H1 (cell line): ENCODE results near the gene RREB1. TPM values are rescaled to one million over a fixed set of nuclear protein-coding genes. Genes with fewer than 3 reads are reported as not detected.
A peak's percentile ranks its signal among the peaks of the same experiment; 100 is the strongest.

Experiments used
- CTCF ChIA-PET: fragments of 300-600 bp; sonication (Branson Sonifier 250); formaldehyde crosslinking; loops from one replicate; lab custom pipeline; 2021; ENCODE audit not compliant: partially characterized antibody; lab: Charles Lee
- POLR2A ChIA-PET: fragments of 300-600 bp; sonication (Branson Sonifier 250); formaldehyde crosslinking; loops from one replicate; lab custom pipeline; 2021; ENCODE audit warnings: inconsistent platforms; ENCODE audit not compliant: partially characterized antibody; lab: Charles Lee
- DNase-seq, 2 experiments: peaks; one replicate each; pipeline versions ENCODE4 v3.0.0 to v3.0.0-alpha.2; 2010 to 2022; ENCODE audit warnings: low spot score in 2 of 2, low read depth in 1 of 2, mixed read lengths in 1 of 2
- FAIRE-seq: peaks from 2 replicates; lab custom pipeline; 2011; peaks lifted over from hg19 to GRCh38; lab: Jason Lieb, UNC
- H2AFZ ChIP-seq: 2 replicates; pipeline ENCODE4 v1.8.1; 2012; ENCODE audit warnings: low read length, inconsistent platforms
- H2AK5ac ChIP-seq: 2 replicates; pipeline ENCODE4 v1.6.1; 2013; ENCODE audit warnings: low read depth, low read length
- H2BK120ac ChIP-seq: replicated peaks from 2 replicates; pipeline ENCODE3; 2013; ENCODE audit warnings: low read depth, low read length, inconsistent platforms
- H2BK12ac ChIP-seq: 2 replicates; pipeline ENCODE4 v1.6.1; 2013; ENCODE audit warnings: low read depth, low read length
- H2BK15ac ChIP-seq: 2 replicates; pipeline ENCODE4 v1.6.1; 2013; ENCODE audit warnings: low read length
- H2BK20ac ChIP-seq: 2 replicates; pipeline ENCODE4 v1.6.1; 2013; ENCODE audit warnings: low read length
- H2BK5ac ChIP-seq: 2 replicates; pipeline ENCODE4 v1.6.1; 2013; ENCODE audit warnings: low read depth, low read length
- H3K14ac ChIP-seq: 2 replicates; pipeline ENCODE4 v1.6.1; 2013; ENCODE audit warnings: inconsistent platforms; ENCODE audit not compliant: insufficient read length
- H3K18ac ChIP-seq: 2 replicates; pipeline ENCODE4 v1.6.1; 2013; ENCODE audit warnings: low read length; ENCODE audit errors: extremely low read depth
- H3K23ac ChIP-seq: 2 replicates; pipeline ENCODE4 v1.6.1; 2013; ENCODE audit warnings: inconsistent platforms; ENCODE audit not compliant: insufficient read length
- H3K23me2 ChIP-seq: 2 replicates; pipeline ENCODE4 v1.6.1; 2013; ENCODE audit warnings: low read depth, low read length
- H3K27ac ChIP-seq: 2 replicates; pipeline ENCODE4 v1.6.1; 2011; ENCODE audit warnings: low read depth, low read length, inconsistent platforms
- H3K27me3 ChIP-seq, 4 experiments: replicated peaks in 1 of 4; 1 replicate in 1 of 4; 2 replicates in 3 of 4; pipeline versions ENCODE4 v1.6.1 to v1.8.1; 2011 to 2013; ENCODE audit warnings: low read length in 3 of 4, mild to moderate bottlenecking in 3 of 4, inconsistent platforms in 2 of 4, mixed read lengths in 2 of 4, moderate library complexity in 1 of 4; ENCODE audit not compliant: control insufficient read depth in 3 of 4, insufficient read depth in 3 of 4; ENCODE audit errors: extremely low read depth in 1 of 4
- H3K36me3 ChIP-seq, 4 experiments: 2 replicates each; pipeline versions ENCODE4 v1.6.1 to v1.8.1; 2011 to 2013; ENCODE audit warnings: mild to moderate bottlenecking in 4 of 4, low read length in 3 of 4, moderate library complexity in 2 of 4, control low read depth in 1 of 4, inconsistent platforms in 1 of 4; ENCODE audit not compliant: insufficient read depth in 4 of 4, control insufficient read depth in 2 of 4
- H3K4ac ChIP-seq: replicated peaks from 2 replicates; pipeline ENCODE3; 2013; ENCODE audit warnings: low read length, low read depth, mixed read lengths, inconsistent platforms; ENCODE audit not compliant: insufficient read length
- H3K4me1 ChIP-seq, 4 experiments: replicated peaks in 1 of 4; 1 replicate in 1 of 4; 2 replicates in 3 of 4; pipeline versions ENCODE4 v1.6.1 to v1.8.1; 2011 to 2013; ENCODE audit warnings: low read length in 3 of 4, inconsistent platforms in 2 of 4, mixed read lengths in 1 of 4; ENCODE audit not compliant: insufficient read depth in 4 of 4, control insufficient read depth in 3 of 4
- H3K4me2 ChIP-seq, 2 experiments: 2 replicates each; pipeline versions ENCODE4 v1.6.1 to v1.8.1; 2011 to 2013; ENCODE audit warnings: low read depth in 2 of 2, low read length in 2 of 2, control low read depth in 1 of 2, inconsistent platforms in 1 of 2, mild to moderate bottlenecking in 1 of 2; ENCODE audit not compliant: insufficient read depth in 1 of 2
- H3K4me3 ChIP-seq, 4 experiments: fragments of 200-600, 300-600 bp in 1 of 4; sonication (generic), shearing (Covaris generic), sonication (Bioruptor Twin) in 1 of 4; 2 replicates each; pipeline versions ENCODE4 v1.5.1 to v1.8.1; 2011 to 2016; ENCODE audit warnings: low read length in 4 of 4, low read depth in 3 of 4, control low read depth in 2 of 4, inconsistent platforms in 2 of 4, mild to moderate bottlenecking in 2 of 4, mixed read lengths in 1 of 4, moderate library complexity in 1 of 4; ENCODE audit not compliant: insufficient read depth in 2 of 4; ENCODE audit errors: extremely low read depth in 1 of 4
- H3K56ac ChIP-seq: replicated peaks from 2 replicates; pipeline ENCODE3; 2013; ENCODE audit warnings: low read depth, mild to moderate bottlenecking, mixed read lengths, low read length, inconsistent platforms; ENCODE audit not compliant: insufficient read length
- H3K79me1 ChIP-seq: 2 replicates; pipeline ENCODE4 v1.6.1; 2013; ENCODE audit warnings: low read depth, low read length, control low read depth
- H3K79me2 ChIP-seq, 2 experiments: 2 replicates each; pipeline versions ENCODE4 v1.6.1 to v1.8.1; 2012 to 2013; ENCODE audit warnings: low read length in 2 of 2, mild to moderate bottlenecking in 2 of 2, inconsistent platforms in 1 of 2; ENCODE audit not compliant: insufficient read depth in 2 of 2, control insufficient read depth in 1 of 2
- H3K9ac ChIP-seq, 4 experiments: replicated peaks in 1 of 4; 1 replicate in 1 of 4; 2 replicates in 3 of 4; pipeline versions ENCODE4 v1.6.1 to v1.8.1; 2011 to 2013; ENCODE audit warnings: low read depth in 3 of 4, low read length in 3 of 4, control low read depth in 2 of 4, mild to moderate bottlenecking in 2 of 4, moderate library complexity in 2 of 4, inconsistent platforms in 1 of 4; ENCODE audit errors: extremely low read depth in 1 of 4
- H3K9me3 ChIP-seq, 2 experiments: 2 replicates each; pipeline versions ENCODE4 v1.6.1 to v1.8.1; 2012 to 2013; ENCODE audit warnings: mild to moderate bottlenecking in 2 of 2, moderate library complexity in 2 of 2, control low read depth in 1 of 2, inconsistent platforms in 1 of 2, low read depth in 1 of 2, low read length in 1 of 2, mixed read lengths in 1 of 2; ENCODE audit not compliant: insufficient read depth in 2 of 2
- H4K20me1 ChIP-seq, 2 experiments: replicated peaks in 1 of 2; 2 replicates each; pipeline versions ENCODE3 to v1.8.1; 2011 to 2013; ENCODE audit warnings: inconsistent platforms in 2 of 2, low read length in 2 of 2, mild to moderate bottlenecking in 1 of 2; ENCODE audit not compliant: insufficient read depth in 2 of 2, control insufficient read depth in 1 of 2
- H4K5ac ChIP-seq: 2 replicates; pipeline ENCODE4 v1.6.1; 2013; ENCODE audit warnings: low read length, low read depth, mixed read lengths, inconsistent platforms; ENCODE audit not compliant: insufficient read length
- H4K8ac ChIP-seq: 2 replicates; pipeline ENCODE4 v1.8.0; 2013; ENCODE audit warnings: mild to moderate bottlenecking, moderate library complexity, low read length, inconsistent platforms; ENCODE audit not compliant: insufficient read depth; ENCODE audit errors: extremely low read depth
- H4K91ac ChIP-seq: replicated peaks from 2 replicates; pipeline ENCODE3; 2013; ENCODE audit warnings: low read length, mixed read lengths, inconsistent platforms; ENCODE audit not compliant: insufficient read length
- BACH1 ChIP-seq: IDR thresholded peaks from 2 replicates; pipeline ENCODE4 v1.6.1; 2012; ENCODE audit warnings: low read length, improper control_type of control experiment
- CHD2 ChIP-seq: IDR thresholded peaks from 2 replicates; pipeline ENCODE4 v1.6.1; 2012; ENCODE audit warnings: low read length, improper control_type of control experiment
- E2F6 ChIP-seq: IDR thresholded peaks from 2 replicates; pipeline ENCODE4 v1.6.1; 2012; ENCODE audit warnings: inconsistent platforms
- EGR1 ChIP-seq: IDR thresholded peaks from 2 replicates; pipeline ENCODE4 v1.6.1; 2011; ENCODE audit warnings: low read depth, low read length, borderline replicate concordance
- KDM1A ChIP-seq: fragments of 200-600, 300-600 bp; sonication (generic); IDR thresholded peaks from 2 replicates; pipeline ENCODE4 v1.7.1; 2016; ENCODE audit warnings: mild to moderate bottlenecking, low read length, borderline replicate concordance
- POLR2AphosphoS5 ChIP-seq: IDR thresholded peaks from 2 replicates; pipeline ENCODE4 v1.6.1; 2011; ENCODE audit warnings: low read depth, low read length
- TEAD4 ChIP-seq: IDR thresholded peaks from 2 replicates; pipeline ENCODE4 v1.6.1; 2012; ENCODE audit warnings: low read depth, low read length, inconsistent platforms, mixed read lengths
- USF2 ChIP-seq: IDR thresholded peaks from 2 replicates; pipeline ENCODE4 v1.6.1; 2011; ENCODE audit warnings: low read length, improper control_type of control experiment
- YY1 ChIP-seq: IDR thresholded peaks from 2 replicates; pipeline ENCODE4 v1.6.1; 2011; ENCODE audit warnings: low read depth, mild to moderate bottlenecking, low read length
- WGBS, 2 experiments: shearing (Covaris generic) in 1 of 2; methylation state at CpG; one replicate each; pipeline versions ENCODE4 v1.1.6 to v1.1.7; 2013 to 2015; ENCODE audit warnings: low lambda C conversion rate in 2 of 2, mixed read lengths in 2 of 2, inconsistent platforms in 1 of 2, low coverage in 1 of 2, missing lambda C conversion rate in 1 of 2; ENCODE audit not compliant: insufficient replicate concordance in 2 of 2, insufficient coverage in 1 of 2, insufficient read length in 1 of 2; ENCODE audit errors: extremely low coverage in 1 of 2, missing lambda C conversion rate in 1 of 2; 5-methylcytosine and 5-hydroxymethylcytosine counted together
- polyA plus RNA-seq, 7 experiments: library from polyadenylated mRNA; depleted of rRNA in 3 of 7; stranded (reverse) in 5 of 7; unstranded in 2 of 7; fragments of >200 nt in 5 of 7; fragments of 200-250 nt in 2 of 7; gene quantifications; 1 replicate in 5 of 7; 2 replicates in 1 of 7; 4 replicates in 1 of 7; pipeline versions ENCODE4 v1.2.1 to v1.2.3, GENCODE V29; 2011 to 2013; ENCODE audit warnings: missing spikeins in 2 of 7, mixed read lengths in 2 of 7
- total RNA-seq: library from RNA; stranded (reverse); fragmentation: NEBNext Ultra II Directional; extraction: Animal tissue kit (Norgen Biotek cat#: 25700); gene quantifications from 2 replicates; pipeline ENCODE4 v1.2.1, GENCODE V29; 2021

RREB1 gene
- total and polyA plus RNA-seq, 2 of the 8 experiments (the other 6 are each of a cell fraction or from before 2014, with no cell fraction given) = 3.9 to 34.7 TPM

- Histone ChIP-seq H4K8ac (peak overlapping the region; percentile 93), H2AK5ac (peak overlapping the region; percentile 43; the same call in 1 of the 2 replicates), H3K9me3 (no peaks in the 10 kb centered on the region; a peak in 1 of 4 replicates), H4K5ac (peak overlapping the region; percentile 32), H3K79me2 (no peaks in the 10 kb centered on the region), H2BK5ac (peak overlapping the region; percentile 91), H3K14ac (no peak overlapping the region), H2BK120ac (peak overlapping the region; percentile 71), H3K9ac (peak overlapping the region in 3 of 4 experiments; percentile 52 to 69 (median 64); a peak in 6 of 7 replicates), H3K27ac (peak overlapping the region; percentile 62; the same call in 1 of the 2 replicates), H3K4me1 (peaks cover 0 to 16% (median 11%) of the 10 kb centered on the region in 4 experiments; a peak in 6 of 7 replicates), H3K23ac (no peak overlapping the region), H3K56ac (no peak overlapping the region), H3K36me3 (no peaks in the 10 kb centered on the region), H2BK12ac (peak overlapping the region; percentile 96), H4K91ac (peak overlapping the region; percentile 82), H3K27me3 (no peaks in the 10 kb centered on the region), H2AFZ (peak overlapping the region; percentile 45), H3K4me3 (peak overlapping the region; percentile 50 to 70 (median 60)), H2BK15ac (peak overlapping the region; percentile 92; the same call in 1 of the 2 replicates), H3K18ac (peak overlapping the region; percentile 99), H4K20me1 (no peaks in the 10 kb centered on the region), H3K4ac (peak overlapping the region; percentile 45), H3K23me2 (peaks cover 14% of the 10 kb centered on the region), H3K4me2 (peak overlapping the region; percentile 88 to 99), H3K79me1 (no peaks in the 10 kb centered on the region), H2BK20ac (peak overlapping the region; percentile 18; the same call in 1 of the 2 replicates)
- DNase-seq = peak; percentile 82 to 90
- WGBS, 2 experiments = 3% methylated on average over 37 of the region's 43 CpGs; no CpG with 5 or more reads in 1 of the 2 experiments
- no peak for FAIRE-seq
- ChIA-PET POLR2A (interaction anchor here (0.8 to 1.9 kb wide), 3 partner anchors 14 to 567 kb away, joined by 3 to 4 read pairs (median 4); no protein-coding TSS in a partner anchor), CTCF (interaction anchor here (0.9 to 3.6 kb wide), 5 partner anchors 12 to 123 kb away, joined by 3 to 36 read pairs (median 6); no protein-coding TSS in a partner anchor)
- TF ChIP-seq USF2 (peak; percentile 7; the same call in 1 of the 2 replicates), EGR1 (peak; percentile 65; the same call in 1 of the 2 replicates), E2F6 (peak; percentile 46), KDM1A (no peak), POLR2AphosphoS5 (peak; percentile 80), YY1 (peak; percentile 90), TEAD4 (peak; percentile 68; the same call in 1 of the 2 replicates), BACH1 (peak; percentile 23), CHD2 (peak; percentile 60; the same call in 1 of the 2 replicates)
Observed at GRCh38 chr6:7261032-7261841, 153.5 kb downstream of the RREB1 start.
